GM23338 (cell line): ENCODE data around the gene CASP6. TPM values are rescaled to one million over a fixed set of nuclear protein-coding genes. Genes with fewer than 3 reads are reported as not detected.

Source experiments
- ATAC-seq: fragments of 200-7000 bp; cut with Tn5 transposase; 3 replicates; pipeline ENCODE4 v1.9.1; 2020
- DNase-seq: peaks from one replicate; pipeline ENCODE4 v3.0.0-alpha.2; 2015; ENCODE audit warnings: low spot score
- H2AFZ ChIP-seq: fragments of 200-600 bp; sonication (generic); 2 replicates; pipeline ENCODE4 v1.8.0; 2016; ENCODE audit warnings: antibody characterized with exemption, mild to moderate bottlenecking, moderate library complexity
- H3F3A ChIP-seq: fragments of 200-600 bp; sonication (generic); replicated peaks from 2 replicates; pipeline ENCODE4 v1.8.0; 2017; ENCODE audit warnings: antibody characterized with exemption, mixed run types, low read depth
- H3K27ac ChIP-seq: fragments of 200-600 bp; sonication (generic); 2 replicates; pipeline ENCODE4 v1.6.1; 2016; ENCODE audit warnings: low read depth
- H3K27me3 ChIP-seq: fragments of 200-600 bp; sonication (generic); 2 replicates; pipeline ENCODE4 v1.8.0; 2016; ENCODE audit warnings: mild to moderate bottlenecking, mixed run types, moderate library complexity; ENCODE audit not compliant: insufficient read depth
- H3K36me3 ChIP-seq: fragments of 200-600 bp; sonication (generic); 2 replicates; pipeline ENCODE4 v1.8.0; 2016; ENCODE audit warnings: mild to moderate bottlenecking; ENCODE audit not compliant: insufficient read depth
- H3K4me1 ChIP-seq: fragments of 200-600 bp; sonication (generic); 2 replicates; pipeline ENCODE4 v1.8.0; 2016; ENCODE audit warnings: mild to moderate bottlenecking, moderate library complexity; ENCODE audit not compliant: insufficient read depth
- H3K4me2 ChIP-seq: fragments of 200-600 bp; sonication (generic); 2 replicates; pipeline ENCODE4 v1.7.1; 2017; ENCODE audit warnings: mixed run types
- H3K4me3 ChIP-seq: fragments of 200-600 bp; sonication (generic); 2 replicates; pipeline ENCODE4 v1.6.1; 2016; ENCODE audit warnings: mixed run types
- H3K79me2 ChIP-seq: fragments of 200-600 bp; sonication (generic); replicated peaks from 2 replicates; pipeline ENCODE4 v1.8.0; 2017; ENCODE audit warnings: mild to moderate bottlenecking; ENCODE audit not compliant: insufficient read depth
- H3K9me2 ChIP-seq: fragments of 200-600 bp; sonication (generic); 2 replicates; pipeline ENCODE4 v1.8.0; 2017; ENCODE audit not compliant: insufficient read depth
- H4K20me1 ChIP-seq: fragments of 200-600 bp; sonication (generic); replicated peaks from 2 replicates; pipeline ENCODE4 v1.8.0; 2017; ENCODE audit warnings: mild to moderate bottlenecking; ENCODE audit not compliant: insufficient read depth
- H3K27ac Mint-ChIP-seq: 2 replicates; pipeline ENCODE4 v1.8.0; 2020; ENCODE audit warnings: inconsistent platforms, mild to moderate bottlenecking, moderate library complexity, mixed read lengths
- H3K27me3 Mint-ChIP-seq: 3 replicates; pipeline ENCODE4 v1.8.0; 2022; ENCODE audit warnings: low read depth, mild to moderate bottlenecking, moderate library complexity, mixed read lengths, inconsistent platforms; ENCODE audit not compliant: insufficient read depth, poor library complexity
- H3K36me3 Mint-ChIP-seq: 3 replicates; pipeline ENCODE4 v1.8.0; 2021; ENCODE audit warnings: low read depth, mild to moderate bottlenecking, inconsistent platforms, moderate library complexity, mixed read lengths
- H3K4me1 Mint-ChIP-seq: 3 replicates; pipeline ENCODE4 v1.8.0; 2020; ENCODE audit warnings: mild to moderate bottlenecking, inconsistent platforms, mixed read lengths
- H3K4me3 Mint-ChIP-seq: 3 replicates; pipeline ENCODE4 v1.8.0; 2021; ENCODE audit warnings: moderate library complexity, mild to moderate bottlenecking, inconsistent platforms, mixed read lengths
- H3K9me3 Mint-ChIP-seq: 3 replicates; pipeline ENCODE4 v1.8.0; 2020; ENCODE audit warnings: moderate library complexity, mild to moderate bottlenecking, inconsistent platforms, mixed read lengths
- polyA plus RNA-seq: library from polyadenylated mRNA; unstranded; fragments of >200 nt; fragmentation: Nextera tagmentation; extraction: Ambion mirVana; gene quantifications from 2 replicates; pipeline ENCODE4 v1.2.1, GENCODE V29; 2016
- small RNA-seq: library from RNA; depleted of rRNA; stranded (forward); fragments of <200 nt; gene quantifications from one replicate; pipeline ENCODE3, GENCODE V24; 2014; ENCODE audit warnings: low replicate concordance
- total RNA-seq: library from RNA; depleted of rRNA; stranded (reverse); fragments of >200 nt; shearing (Covaris generic); gene quantifications from 2 replicates; pipeline ENCODE4 v1.2.3, GENCODE V29; 2014; rRNA removed
- TF ChIP-seq, protein P1 (sequence below): IDR thresholded peaks from 2 replicates; pipeline ENCODE4 v1.6.1; 2016; ENCODE audit warnings: antibody characterized with exemption

The CASP6 gene
- total and polyA plus RNA-seq, 2 experiments from 2014 or later, result 30.5 to 35.4 TPM

GRCh38 chr4:109640644-109641043 lies 62.6 kb downstream of the CASP6 start:
- H4K20me1 ChIP-seq, result no peaks in the 10 kb centered on the region
- H3K4me1 ChIP-seq, result peaks cover 11% of the 10 kb centered on the region; the same call in 1 of the 2 replicates
- H3K4me3 ChIP-seq, result no peak overlapping the region
- no peak overlapping the region for H3K27ac ChIP-seq
- H3K79me2 ChIP-seq, result no peaks in the 10 kb centered on the region
- no peaks in the 10 kb centered on the region for H3K27me3 ChIP-seq
- no peak overlapping the region for H3K4me2 ChIP-seq
- TF ChIP-seq, protein P1, sequence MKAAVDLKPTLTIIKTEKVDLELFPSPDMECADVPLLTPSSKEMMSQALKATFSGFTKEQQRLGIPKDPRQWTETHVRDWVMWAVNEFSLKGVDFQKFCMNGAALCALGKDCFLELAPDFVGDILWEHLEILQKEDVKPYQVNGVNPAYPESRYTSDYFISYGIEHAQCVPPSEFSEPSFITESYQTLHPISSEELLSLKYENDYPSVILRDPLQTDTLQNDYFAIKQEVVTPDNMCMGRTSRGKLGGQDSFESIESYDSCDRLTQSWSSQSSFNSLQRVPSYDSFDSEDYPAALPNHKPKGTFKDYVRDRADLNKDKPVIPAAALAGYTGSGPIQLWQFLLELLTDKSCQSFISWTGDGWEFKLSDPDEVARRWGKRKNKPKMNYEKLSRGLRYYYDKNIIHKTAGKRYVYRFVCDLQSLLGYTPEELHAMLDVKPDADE, result no peak
- H3K4me1 Mint-ChIP-seq, result peaks cover 4% of the 10 kb centered on the region; the same call in 2 of the 3 replicates
- no peak overlapping the region; the same call in 1 of the 2 replicates for H3K27ac Mint-ChIP-seq
- no peak for ATAC-seq
- peaks cover 3% of the 10 kb centered on the region for H3K9me2 ChIP-seq
- no peak for DNase-seq
- H3F3A ChIP-seq, result no peaks in the 10 kb centered on the region
- no peak overlapping the region for H3K4me3 Mint-ChIP-seq
- no peak overlapping the region for H2AFZ ChIP-seq
- peaks cover 3% of the 10 kb centered on the region; the same call in 2 of the 3 replicates for H3K9me3 Mint-ChIP-seq
- no peaks in the 10 kb centered on the region for H3K27me3 Mint-ChIP-seq
- H3K36me3 Mint-ChIP-seq, result 0 out of 3 replicates have a peak, but pooled peaks cover 10% of the 10 kb centered on the region
- H3K36me3 ChIP-seq, result no peaks in the 10 kb centered on the region

Small RNA genes lying within 50 kb of the gene (small RNA-seq; reads per million reads assigned to genes)
- gene HIGD1AP14, result 0.07 reads per million

Other genes starting within 250 kb of the CASP6 start
- gene MCUB, start 143.2 kb downstream of the CASP6 start, total RNA-seq, result 56.7 and 97.9 TPM in 2 replicates
- gene MCUB, start 143.2 kb downstream of the CASP6 start, polyA plus RNA-seq, result 21.6 and 21.7 TPM in 2 replicates
- 20.9 and 30.8 TPM in 2 replicates for gene PLA2G12A, start 26.6 kb upstream of the CASP6 start, total RNA-seq
- 55.9 and 70.7 TPM in 2 replicates for gene PLA2G12A, start 26.6 kb upstream of the CASP6 start, polyA plus RNA-seq
- gene CFI, start 98.6 kb upstream of the CASP6 start, total RNA-seq, result not detected in 2 replicates
- not detected in 2 replicates for gene CFI, start 98.6 kb upstream of the CASP6 start, polyA plus RNA-seq
- gene GAR1, start 112.3 kb upstream of the CASP6 start, total RNA-seq, result 13.8 and 19.5 TPM in 2 replicates
- 98.7 and 106 TPM in 2 replicates for gene GAR1, start 112.3 kb upstream of the CASP6 start, polyA plus RNA-seq
- gene RRH, start 124.5 kb upstream of the CASP6 start, total RNA-seq, result not detected in 2 replicates
- not detected in 2 replicates for gene RRH, start 124.5 kb upstream of the CASP6 start, polyA plus RNA-seq
- gene LRIT3, start 144.7 kb upstream of the CASP6 start, total RNA-seq, result 0.14 and 0.43 TPM in 2 replicates
- gene LRIT3, start 144.7 kb upstream of the CASP6 start, polyA plus RNA-seq, result not detected in 2 replicates
- gene EGF, start 209.4 kb upstream of the CASP6 start, total RNA-seq, result 1.9 and 3.0 TPM in 2 replicates
- 0.61 and 1.4 TPM in 2 replicates for gene EGF, start 209.4 kb upstream of the CASP6 start, polyA plus RNA-seq